ENCODE data around the gene CCDC121. TPM values are rescaled to one million over a fixed set of nuclear protein-coding genes. Genes with fewer than 3 reads are reported as not detected.

CCDC121 gene
- total RNA-seq: 1 to 10 TPM; 1.9 to 4.0 (median 2.9) TPM
- long read RNA-seq, donor 1, transcript CCDC121-201 (2 exons, 2,342 nt): major isoform, 6 of 9 reads
- long read RNA-seq, donor 1, partial matches to known transcripts: 0 of 9 reads
- long read RNA-seq, donor 1, other reads (novel, unspliced or antisense): 1 of 9 reads
- long read RNA-seq, donor 2, partial matches to known transcripts: 0 of 2 reads
- long read RNA-seq, donor 2, other reads (novel, unspliced or antisense): 0 of 2 reads

DNA sequence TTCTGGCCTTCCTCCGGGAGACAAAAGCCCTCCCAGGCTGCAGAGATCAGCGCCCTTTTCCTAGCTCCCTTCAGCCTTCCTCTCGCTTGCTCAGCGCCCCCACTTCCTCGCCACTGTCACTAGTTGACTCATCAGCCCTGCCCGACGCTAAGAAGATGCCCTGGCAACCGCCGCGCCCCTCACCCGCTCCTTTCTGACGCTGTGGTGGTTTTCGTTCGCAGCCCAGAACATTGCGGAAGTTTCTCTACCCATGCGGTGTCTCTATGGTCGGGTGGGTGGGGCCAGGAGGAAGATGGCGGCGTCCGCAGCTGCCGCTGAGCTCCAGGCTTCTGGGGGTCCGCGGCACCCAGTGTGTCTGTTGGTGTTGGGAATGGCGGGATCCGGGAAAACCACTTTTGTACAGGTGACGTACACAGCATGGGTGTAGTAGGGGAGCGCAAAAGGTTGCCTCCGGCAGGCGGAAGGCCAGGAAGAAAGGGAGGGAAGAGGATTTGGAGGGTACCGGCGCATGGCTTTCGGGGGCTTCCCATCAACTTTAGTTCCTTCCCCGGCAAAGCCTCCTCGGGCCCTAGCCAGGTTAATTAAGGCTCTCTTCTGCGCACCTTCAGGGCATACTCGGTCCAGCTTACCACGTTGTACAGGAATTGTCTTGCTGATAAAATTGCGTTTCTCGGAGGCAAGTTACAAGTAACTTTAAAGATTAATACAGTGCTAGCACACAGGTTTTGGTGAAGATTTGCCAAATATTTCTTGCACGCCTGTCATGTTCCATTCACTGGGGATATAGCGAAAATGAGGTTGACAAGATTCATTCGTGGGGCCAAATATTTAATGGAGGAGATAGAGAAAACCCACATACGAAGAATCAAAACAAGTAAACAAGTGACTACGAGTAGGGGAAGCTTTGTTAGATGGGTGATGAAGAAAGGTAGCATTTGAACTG, at the start of gene CCDC121, which contains the start of gene GPN1:
TSS of gene CCDC121 (minus strand) at position 246 of the 943 bp plus-strand sequence. CDS start 1,213 bp downstream, outside the sequence.
TSS of gene GPN1 (plus strand) at position 284 of the 943 bp plus-strand sequence. CDS start at position 293, 9 bp downstream.
- peak; percentile 90 to 92 (median 92) for DNase-seq
- Histone ChIP-seq H3K4me1 (ENCODE audit: low read depth) (peaks cover 13% of the 10 kb centered on the region), H3K9me3 (no peaks in the 10 kb centered on the region), H3K36me3 (ENCODE audit: low read depth) (no peaks in the 10 kb centered on the region), H3K4me3 (peak within 1 kb of the TSS; percentile 70)
- intact Hi-C loops (cut with DNase I, micrococcal nuclease): no loop called here
- ATAC-seq: peak; percentile 99
- TF ChIP-seq CTCF (IDR thresholded peaks at IDR 0.05): no peak

GRCh38 chr2:27672723-27673486, 44.1 kb upstream of the CCDC121 start:
- intact Hi-C loops (cut with DNase I, micrococcal nuclease): no loop called here
- Histone ChIP-seq H3K36me3 (ENCODE audit: low read depth) (peaks cover 19% of the 10 kb centered on the region), H3K4me1 (ENCODE audit: low read depth) (no peaks in the 10 kb centered on the region), H3K4me3 (no peak overlapping the region), H3K9me3 (no peaks in the 10 kb centered on the region)
- ATAC-seq (no peak), DNase-seq (no peak)
- no peak for TF ChIP-seq CTCF (IDR thresholded peaks at IDR 0.05)

- TF ChIP-seq CTCF (IDR thresholded peaks at IDR 0.05): no peak
- no peak for ATAC-seq
- no peak overlapping the region for H3K4me3 ChIP-seq
- H3K4me1 ChIP-seq (ENCODE audit: low read depth): no peaks in the 10 kb centered on the region
- H3K36me3 ChIP-seq (ENCODE audit: low read depth): peaks cover 19% of the 10 kb centered on the region
- H3K9me3 ChIP-seq: no peaks in the 10 kb centered on the region
- no peak for DNase-seq
- intact Hi-C loops (cut with DNase I, micrococcal nuclease): no loop called here
Observed at GRCh38 chr2:27671235-27671634, 42.4 kb upstream of the CCDC121 start.

GRCh38 chr2:27667446-27667845, 38.6 kb upstream of the CCDC121 start:
- TF ChIP-seq CTCF (IDR thresholded peaks at IDR 0.05): no peak
- Histone ChIP-seq H3K4me1 (ENCODE audit: low read depth) (peaks cover 17% of the 10 kb centered on the region), H3K9me3 (no peaks in the 10 kb centered on the region), H3K4me3 (no peak overlapping the region), H3K36me3 (ENCODE audit: low read depth) (peaks cover 10% of the 10 kb centered on the region)
- no peak for DNase-seq
- intact Hi-C loops (cut with DNase I, micrococcal nuclease): no loop called here
- ATAC-seq: no peak

- Histone ChIP-seq H3K4me3 (peak overlapping the region; percentile 85), H3K4me1 (ENCODE audit: low read depth) (peaks cover 21% of the 10 kb centered on the region), H3K9me3 (no peaks in the 10 kb centered on the region), H3K36me3 (ENCODE audit: low read depth) (peaks cover 6% of the 10 kb centered on the region)
- DNase-seq: no peak
- intact Hi-C loops (cut with DNase I, micrococcal nuclease): no loop called here
- ATAC-seq: no peak
- no peak for TF ChIP-seq CTCF (IDR thresholded peaks at IDR 0.05)
Observed at GRCh38 chr2:27664622-27665363, 36.0 kb upstream of the CCDC121 start.

Measured in mucosa of descending colon (tissue), 3 donors.